Measurements from ENCODE around the gene ATP6V0A4.
"Not testable (repeated sequence)": the region's sequence is repeated elsewhere in the genome, so short reads cannot be mapped to it uniquely, and the experiment has no call there.

ATP6V0A4 gene

GRCh38 chr7:138690495-138690894, 107.5 kb downstream of the ATP6V0A4 start:
- no peak for DNase-seq (ENCODE audit: low read depth, low spot score)
- H3K4me3 ChIP-seq (ENCODE audit: low read length): no peak overlapping the region
- H3K4me1 ChIP-seq (ENCODE audit: control insufficient read depth, insufficient read depth, low read length): no peaks in the 10 kb centered on the region
- H3K27ac ChIP-seq (ENCODE audit: low read length): no peak overlapping the region
- WGBS (ENCODE audit: insufficient coverage, insufficient read length): 100% methylated on average over 1 of the region's 2 CpGs
- no peaks in the 10 kb centered on the region for H3K27me3 ChIP-seq (ENCODE audit: control insufficient read depth, insufficient read depth, low read length)
- H3K36me3 ChIP-seq (ENCODE audit: control insufficient read depth, insufficient read depth, low read length): no peaks in the 10 kb centered on the region
- H3K9me3 ChIP-seq (ENCODE audit: control insufficient read depth, insufficient read depth, low read length): no peaks in the 10 kb centered on the region

- DNase-seq (ENCODE audit: low read depth, low spot score); H3K36me3 ChIP-seq (ENCODE audit: control insufficient read depth, insufficient read depth, low read length): not testable (repeated sequence)
- WGBS (ENCODE audit: insufficient coverage, insufficient read length): no CpG with 5 or more reads among the region's 6 CpGs
Measured at GRCh38 chr7:138688037-138688436, 110.0 kb downstream of the ATP6V0A4 start.

GRCh38 chr7:138684340-138684739, 113.7 kb downstream of the ATP6V0A4 start:
- Histone ChIP-seq H3K27ac (ENCODE audit: low read length) (no peak overlapping the region), H3K4me1 (ENCODE audit: control insufficient read depth, insufficient read depth, low read length) (no peaks in the 10 kb centered on the region), H3K27me3 (ENCODE audit: control insufficient read depth, insufficient read depth, low read length) (no peaks in the 10 kb centered on the region), H3K9me3 (ENCODE audit: control insufficient read depth, insufficient read depth, low read length) (no peaks in the 10 kb centered on the region), H3K4me3 (ENCODE audit: low read length) (no peak overlapping the region), H3K36me3 (ENCODE audit: control insufficient read depth, insufficient read depth, low read length) (no peaks in the 10 kb centered on the region)
- WGBS (ENCODE audit: insufficient coverage, insufficient read length): no CpG with 5 or more reads among the region's 3 CpGs
- DNase-seq (ENCODE audit: low read depth, low spot score): no peak

More at GRCh38 chr7:138688037-138688436, 110.0 kb downstream of the ATP6V0A4 start:
- not testable (repeated sequence) for H3K27ac ChIP-seq (ENCODE audit: low read length); H3K4me3 ChIP-seq (ENCODE audit: low read length); H3K4me1 ChIP-seq (ENCODE audit: control insufficient read depth, insufficient read depth, low read length); H3K9me3 ChIP-seq (ENCODE audit: control insufficient read depth, insufficient read depth, low read length); H3K27me3 ChIP-seq (ENCODE audit: control insufficient read depth, insufficient read depth, low read length)

- no peaks in the 10 kb centered on the region for H3K27me3 ChIP-seq (ENCODE audit: control insufficient read depth, insufficient read depth, low read length)
- WGBS (ENCODE audit: insufficient coverage, insufficient read length): no CpG with 5 or more reads among the region's 5 CpGs
Measured at GRCh38 chr7:138679793-138680192, 118.2 kb downstream of the ATP6V0A4 start.

GRCh38 chr7:138670594-138670993, 127.4 kb downstream of the ATP6V0A4 start:
- Histone ChIP-seq H3K27me3 (ENCODE audit: control insufficient read depth, insufficient read depth, low read length) (no peaks in the 10 kb centered on the region), H3K27ac (ENCODE audit: low read length) (no peak overlapping the region), H3K4me3 (ENCODE audit: low read length) (no peak overlapping the region), H3K36me3 (ENCODE audit: control insufficient read depth, insufficient read depth, low read length) (no peaks in the 10 kb centered on the region), H3K4me1 (ENCODE audit: control insufficient read depth, insufficient read depth, low read length) (no peaks in the 10 kb centered on the region), H3K9me3 (ENCODE audit: control insufficient read depth, insufficient read depth, low read length) (no peaks in the 10 kb centered on the region)
- no peak for DNase-seq (ENCODE audit: low read depth, low spot score)

More at GRCh38 chr7:138679793-138680192, 118.2 kb downstream of the ATP6V0A4 start:
- H3K36me3 ChIP-seq (ENCODE audit: control insufficient read depth, insufficient read depth, low read length): no peaks in the 10 kb centered on the region
- H3K4me1 ChIP-seq (ENCODE audit: control insufficient read depth, insufficient read depth, low read length): no peaks in the 10 kb centered on the region
- no peaks in the 10 kb centered on the region for H3K9me3 ChIP-seq (ENCODE audit: control insufficient read depth, insufficient read depth, low read length)
- H3K4me3 ChIP-seq (ENCODE audit: low read length): no peak overlapping the region
- no peak for DNase-seq (ENCODE audit: low read depth, low spot score)
- no peak overlapping the region for H3K27ac ChIP-seq (ENCODE audit: low read length)

GRCh38 chr7:138669364-138669763, 128.6 kb downstream of the ATP6V0A4 start:
- H3K9me3 ChIP-seq (ENCODE audit: control insufficient read depth, insufficient read depth, low read length): no peaks in the 10 kb centered on the region
- WGBS (ENCODE audit: insufficient coverage, insufficient read length): no CpG with 5 or more reads among the region's 4 CpGs
- H3K4me1 ChIP-seq (ENCODE audit: control insufficient read depth, insufficient read depth, low read length): no peaks in the 10 kb centered on the region

GRCh38 chr7:138668946-138669345, 129.1 kb downstream of the ATP6V0A4 start:
- Histone ChIP-seq H3K9me3 (ENCODE audit: control insufficient read depth, insufficient read depth, low read length) (no peaks in the 10 kb centered on the region), H3K27ac (ENCODE audit: low read length) (no peak overlapping the region), H3K27me3 (ENCODE audit: control insufficient read depth, insufficient read depth, low read length) (no peaks in the 10 kb centered on the region), H3K4me1 (ENCODE audit: control insufficient read depth, insufficient read depth, low read length) (no peaks in the 10 kb centered on the region), H3K36me3 (ENCODE audit: control insufficient read depth, insufficient read depth, low read length) (no peaks in the 10 kb centered on the region), H3K4me3 (ENCODE audit: low read length) (no peak overlapping the region)
- DNase-seq (ENCODE audit: low read depth, low spot score): no peak
- no CpG with 5 or more reads among the region's 3 CpGs for WGBS (ENCODE audit: insufficient coverage, insufficient read length)

More at GRCh38 chr7:138669364-138669763, 128.6 kb downstream of the ATP6V0A4 start:
- Histone ChIP-seq H3K4me3 (ENCODE audit: low read length) (no peak overlapping the region), H3K36me3 (ENCODE audit: control insufficient read depth, insufficient read depth, low read length) (no peaks in the 10 kb centered on the region), H3K27me3 (ENCODE audit: control insufficient read depth, insufficient read depth, low read length) (no peaks in the 10 kb centered on the region), H3K27ac (ENCODE audit: low read length) (no peak overlapping the region)
- no peak for DNase-seq (ENCODE audit: low read depth, low spot score)

GRCh38 chr7:138668229-138668596, 129.8 kb downstream of the ATP6V0A4 start:
- no peak overlapping the region for H3K4me3 ChIP-seq (ENCODE audit: low read length)
- no peaks in the 10 kb centered on the region for H3K4me1 ChIP-seq (ENCODE audit: control insufficient read depth, insufficient read depth, low read length)
- H3K27me3 ChIP-seq (ENCODE audit: control insufficient read depth, insufficient read depth, low read length): no peaks in the 10 kb centered on the region
- no CpG with 5 or more reads among the region's 2 CpGs for WGBS (ENCODE audit: insufficient coverage, insufficient read length)
- no peak for DNase-seq (ENCODE audit: low read depth, low spot score)
- H3K36me3 ChIP-seq (ENCODE audit: control insufficient read depth, insufficient read depth, low read length): no peaks in the 10 kb centered on the region
- no peak overlapping the region for H3K27ac ChIP-seq (ENCODE audit: low read length)
- no peaks in the 10 kb centered on the region for H3K9me3 ChIP-seq (ENCODE audit: control insufficient read depth, insufficient read depth, low read length)

GRCh38 chr7:138667535-138668228, 130.3 kb downstream of the ATP6V0A4 start:
- no peaks in the 10 kb centered on the region for H3K36me3 ChIP-seq (ENCODE audit: control insufficient read depth, insufficient read depth, low read length)
- WGBS (ENCODE audit: insufficient coverage, insufficient read length): no CpG with 5 or more reads among the region's 6 CpGs
- H3K27me3 ChIP-seq (ENCODE audit: control insufficient read depth, insufficient read depth, low read length): no peaks in the 10 kb centered on the region
- no peaks in the 10 kb centered on the region for H3K4me1 ChIP-seq (ENCODE audit: control insufficient read depth, insufficient read depth, low read length)
- H3K27ac ChIP-seq (ENCODE audit: low read length): no peak overlapping the region
- H3K4me3 ChIP-seq (ENCODE audit: low read length): no peak overlapping the region
- DNase-seq (ENCODE audit: low read depth, low spot score): no peak
- H3K9me3 ChIP-seq (ENCODE audit: control insufficient read depth, insufficient read depth, low read length): no peaks in the 10 kb centered on the region

GRCh38 chr7:138666385-138666784, 131.6 kb downstream of the ATP6V0A4 start:
- no peaks in the 10 kb centered on the region for H3K4me1 ChIP-seq (ENCODE audit: control insufficient read depth, insufficient read depth, low read length)
- H3K4me3 ChIP-seq (ENCODE audit: low read length): no peak overlapping the region
- no peak overlapping the region for H3K27ac ChIP-seq (ENCODE audit: low read length)
- no peaks in the 10 kb centered on the region for H3K9me3 ChIP-seq (ENCODE audit: control insufficient read depth, insufficient read depth, low read length)
- no CpG with 5 or more reads among the region's 2 CpGs for WGBS (ENCODE audit: insufficient coverage, insufficient read length)
- no peak for DNase-seq (ENCODE audit: low read depth, low spot score)
- no peaks in the 10 kb centered on the region for H3K36me3 ChIP-seq (ENCODE audit: control insufficient read depth, insufficient read depth, low read length)
- no peaks in the 10 kb centered on the region for H3K27me3 ChIP-seq (ENCODE audit: control insufficient read depth, insufficient read depth, low read length)

GRCh38 chr7:138665669-138666140, 132.3 kb downstream of the ATP6V0A4 start:
- Histone ChIP-seq H3K9me3 (ENCODE audit: control insufficient read depth, insufficient read depth, low read length) (no peaks in the 10 kb centered on the region), H3K27ac (ENCODE audit: low read length) (no peak overlapping the region), H3K36me3 (ENCODE audit: control insufficient read depth, insufficient read depth, low read length) (no peaks in the 10 kb centered on the region), H3K4me1 (ENCODE audit: control insufficient read depth, insufficient read depth, low read length) (0 out of 2 replicates have a peak, but pooled peaks cover 2% of the 10 kb centered on the region), H3K27me3 (ENCODE audit: control insufficient read depth, insufficient read depth, low read length) (no peaks in the 10 kb centered on the region), H3K4me3 (ENCODE audit: low read length) (no peak overlapping the region)
- DNase-seq (ENCODE audit: low read depth, low spot score): no peak
- no CpG with 5 or more reads among the region's 4 CpGs for WGBS (ENCODE audit: insufficient coverage, insufficient read length)
